K562 (cell line): Measurements from ENCODE around the gene SLAIN1. TPM values are rescaled to one million over a fixed set of nuclear protein-coding genes. Genes with fewer than 3 reads are reported as not detected.

Source experiments
- ATAC-seq: fragments of 200-7000 bp; cut with Tn5 transposase; 3 replicates; pipeline ENCODE4 v1.9.1; 2020; ENCODE audit warnings: moderate library complexity
- BruUV-seq: library from RNA; stranded (reverse); fragments of 400-500 nt; replicated peaks from 2 replicates; lab custom pipeline; 2021; lab: Mats Ljungman, UMichigan
- CTCF ChIA-PET: fragments of 300-600 bp; formaldehyde crosslinking; extraction: SDS; loops from one replicate; lab custom pipeline; 2021; ENCODE audit warnings: low intra/inter-chr PET ratio; lab: Yijun Ruan, JAX
- POLR2A ChIA-PET: fragments of 300-600, 350-650 bp; sonication (Branson Sonifier 250); formaldehyde crosslinking; extraction: SDS; loops from one replicate; lab custom pipeline; 2021; ENCODE audit warnings: antibody characterized with exemption, inconsistent platforms; lab: Yijun Ruan, JAX
- DNase-seq, 4 experiments: peaks; one replicate each; pipeline versions ENCODE4 v3.0.0 to v3.0.0-alpha.2; 2011 to 2018; ENCODE audit warnings: low spot score in 3 of 4, mixed read lengths in 3 of 4; ENCODE audit errors: extremely low read depth in 1 of 4
- FAIRE-seq: peaks from 2 replicates; lab custom pipeline; 2011; peaks lifted over from hg19 to GRCh38; lab: Jason Lieb, UNC
- H2AFZ ChIP-seq: 2 replicates; pipeline ENCODE4 v1.6.0; 2011; ENCODE audit warnings: low read depth, low read length, control low read depth, inconsistent platforms
- H3K27ac ChIP-seq: fragments of 200-600 bp; 3 replicates; pipeline ENCODE4 v1.8.0; 2011; ENCODE audit warnings: low read depth, mild to moderate bottlenecking, control low read depth, inconsistent platforms, low read length, moderate library complexity, mixed read lengths; ENCODE audit errors: extremely low read depth
- H3K27me3 ChIP-seq, 2 experiments: fragments of 300-600 bp in 1 of 2; 2 replicates in 1 of 2; 3 replicates in 1 of 2; pipeline versions ENCODE4 v1.6.0 to v1.8.0; 2011; ENCODE audit warnings: inconsistent platforms in 2 of 2, low read length in 2 of 2, mild to moderate bottlenecking in 1 of 2, mixed read lengths in 1 of 2, moderate library complexity in 1 of 2; ENCODE audit not compliant: control insufficient read depth in 2 of 2, insufficient read depth in 2 of 2
- H3K36me3 ChIP-seq: fragments of 300-600 bp; 3 replicates; pipeline ENCODE4 v1.8.0; 2011; ENCODE audit warnings: mild to moderate bottlenecking, low read length, inconsistent platforms; ENCODE audit not compliant: control insufficient read depth, insufficient read depth
- H3K4me1 ChIP-seq, 2 experiments: fragments of 200-600 bp in 1 of 2; replicated peaks in 1 of 2; 2 replicates in 1 of 2; 3 replicates in 1 of 2; pipeline versions ENCODE4 v1.5.1 to v1.8.0; 2011; ENCODE audit warnings: inconsistent platforms in 2 of 2, low read length in 2 of 2, mild to moderate bottlenecking in 1 of 2, mixed read lengths in 1 of 2, moderate library complexity in 1 of 2; ENCODE audit not compliant: control insufficient read depth in 2 of 2, insufficient read depth in 2 of 2
- H3K4me2 ChIP-seq: 2 replicates; pipeline ENCODE4 v1.6.1; 2011; ENCODE audit warnings: low read length, control low read depth, inconsistent platforms, mixed read lengths; ENCODE audit not compliant: insufficient read depth
- H3K4me3 ChIP-seq: fragments of 200-600 bp; sonication (generic), shearing (Covaris generic); 2 replicates; pipeline ENCODE4 v1.5.1; 2016; ENCODE audit warnings: control low read depth, inconsistent platforms
- H3K79me2 ChIP-seq: fragments of 200-600 bp; 3 replicates; pipeline ENCODE4 v1.8.0; 2011; ENCODE audit warnings: low read length, inconsistent platforms; ENCODE audit not compliant: control insufficient read depth, insufficient read depth
- H3K9ac ChIP-seq, 2 experiments: 2 replicates each; pipeline versions ENCODE4 v1.6.0 to v1.6.1; 2011; ENCODE audit warnings: low read depth in 2 of 2, low read length in 2 of 2, control low read depth in 1 of 2, inconsistent platforms in 1 of 2, mild to moderate bottlenecking in 1 of 2, mixed read lengths in 1 of 2; ENCODE audit not compliant: insufficient read depth in 1 of 2
- H3K9me1 ChIP-seq: one replicate; pipeline ENCODE4 v1.6.0; 2011; ENCODE audit warnings: inconsistent platforms, mild to moderate bottlenecking, low read length, moderate library complexity; ENCODE audit not compliant: control insufficient read depth, insufficient read depth
- H3K9me3 ChIP-seq: replicated peaks from 2 replicates; pipeline ENCODE4 v1.5.1; 2011; ENCODE audit warnings: low read depth, low read length, inconsistent platforms; ENCODE audit not compliant: control insufficient read depth, insufficient read depth
- H4K20me1 ChIP-seq: replicated peaks from 2 replicates; pipeline ENCODE4 v1.6.1; 2011; ENCODE audit warnings: low read length, inconsistent platforms, mixed read lengths; ENCODE audit not compliant: control insufficient read depth, insufficient read depth
- C11orf30 ChIP-seq: fragments of 450-650 bp; IDR thresholded peaks from 2 replicates; pipeline ENCODE4 v1.6.1; 2016; ENCODE audit warnings: low read depth, mild to moderate bottlenecking
- CEBPG ChIP-seq, 3 experiments: fragments of 200-800 bp in 1 of 3; sonication (Bioruptor generic) in 1 of 3; sonication (generic) in 1 of 3; formaldehyde crosslinking in 1 of 3; IDR thresholded peaks in 2 of 3; conservative IDR thresholded peaks in 1 of 3; 2 replicates each; pipeline versions ENCODE4 v1.6.1 to v1.8.0; 2016 to 2022; ENCODE audit warnings: missing compliant biosample characterization in 2 of 3, missing genetic modification characterization in 2 of 3, mild to moderate bottlenecking in 1 of 3, missing genetic modification reagents in 1 of 3
- ELF2 ChIP-seq: fragments of 250-450 bp; sonication (Bioruptor Pico); IDR thresholded peaks from 2 replicates; pipeline ENCODE4 v1.5.0; 2021; ENCODE audit warnings: mild to moderate bottlenecking
- EWSR1 ChIP-seq: fragments of 450-650 bp; IDR thresholded peaks from 2 replicates; pipeline ENCODE4 v1.6.1; 2018; ENCODE audit warnings: borderline replicate concordance, mild to moderate bottlenecking, low read depth, moderate library complexity; ENCODE audit not compliant: partially characterized antibody
- FOXK2 ChIP-seq, 2 experiments: fragments of 450-650 bp; IDR thresholded peaks in 1 of 2; conservative IDR thresholded peaks in 1 of 2; 2 replicates each; pipeline ENCODE4 v1.6.1; 2016; ENCODE audit warnings: low read depth in 2 of 2, mild to moderate bottlenecking in 1 of 2
- HMBOX1 ChIP-seq: sonication (generic); IDR thresholded peaks from 2 replicates; pipeline ENCODE4 v1.6.1; 2016
- IRF9 ChIP-seq: fragments of 450-650 bp; IDR thresholded peaks from 2 replicates; pipeline ENCODE4 v1.6.1; 2016; ENCODE audit warnings: missing biosample characterization, missing genetic modification characterization
- MTA3 ChIP-seq: fragments of 450-650 bp; formaldehyde crosslinking; IDR thresholded peaks from 2 replicates; pipeline ENCODE4 v1.6.1; 2017; ENCODE audit warnings: mild to moderate bottlenecking, borderline replicate concordance
- PML ChIP-seq: IDR thresholded peaks from 2 replicates; pipeline ENCODE4 v1.6.1; 2012; ENCODE audit warnings: low read length, inconsistent platforms
- SRSF9 ChIP-seq: fragments of 200-400 bp; formaldehyde crosslinking; IDR thresholded peaks from 2 replicates; pipeline ENCODE4 v1.6.1; 2017; ENCODE audit warnings: low read depth, low read length, borderline replicate concordance
- ZBTB7A ChIP-seq: IDR thresholded peaks from 2 replicates; pipeline ENCODE4 v1.6.1; 2011; ENCODE audit warnings: low read depth, mild to moderate bottlenecking, low read length, moderate library complexity, borderline replicate concordance; ENCODE audit not compliant: control insufficient read depth
- ZNF253 ChIP-seq: fragments of 250-450 bp; sonication (Bioruptor Pico); conservative IDR thresholded peaks from 2 replicates; pipeline ENCODE4 v1.6.1; 2021; ENCODE audit warnings: mild to moderate bottlenecking
- ZNF324 ChIP-seq: fragments of 250-450 bp; sonication (Bioruptor Pico); IDR thresholded peaks from 2 replicates; pipeline ENCODE4 v1.4.0; 2020; ENCODE audit warnings: mild to moderate bottlenecking
- ZNF583 ChIP-seq: fragments of 250-450 bp; sonication (Bioruptor Pico); IDR thresholded peaks from 2 replicates; pipeline ENCODE4 v1.4.0; 2020
- ZNF644 ChIP-seq: fragments of 200-800 bp; sonication (Bioruptor generic); IDR thresholded peaks from 2 replicates; pipeline ENCODE4 v1.6.1; 2016; ENCODE audit warnings: low read depth, missing genetic modification characterization, missing compliant biosample characterization
- ZNF76 ChIP-seq: fragments of 250-450 bp; sonication (Bioruptor Pico); IDR thresholded peaks from 2 replicates; pipeline ENCODE4 v1.4.0; 2020; ENCODE audit warnings: mild to moderate bottlenecking, moderate library complexity, borderline replicate concordance
- WGBS: fragments of 100-300 bp; shearing (Covaris generic); methylation state at CpG from one replicate; pipeline ENCODE4 v1.1.6; 2016; ENCODE audit warnings: low coverage, mixed read lengths; ENCODE audit not compliant: insufficient coverage; ENCODE audit errors: missing lambda C conversion rate; 5-methylcytosine and 5-hydroxymethylcytosine counted together
- in situ Hi-C: fragments of 300-500 bp; cut with MboI; formaldehyde crosslinking; loops from 4 replicates; pipeline ENCODE4 v1.15.0; 2018; ENCODE audit warnings: inconsistent platforms, mixed read lengths
- intact Hi-C: fragments of 100-400 bp; cut with micrococcal nuclease; formaldehyde crosslinking; loops from 2 replicates; pipeline ENCODE4 v1.14.2; 2022
- polyA plus RNA-seq, 8 experiments: library from polyadenylated mRNA; depleted of rRNA in 4 of 8; stranded (reverse) in 5 of 8; unstranded in 3 of 8; fragments of >200 nt; fragmentation: Nextera tagmentation in 2 of 8; fragmentation: Illumina TruSeq in 1 of 8; extraction: Ambion mirVana in 2 of 8; extraction: Trizol in 1 of 8; gene quantifications; 2 replicates each; pipeline versions ENCODE4 v1.2.1 to v1.2.3, GENCODE V29; 2011 to 2014; ENCODE audit warnings: inconsistent platforms in 1 of 8, missing spikeins in 1 of 8
- total RNA-seq, 7 experiments: library from RNA; depleted of rRNA in 6 of 7; stranded (reverse); fragments of >200 nt in 6 of 7; fragmentation: Illumina TruSeq in 2 of 7; extraction: Trizol in 2 of 7; gene quantifications; 2 replicates each; pipeline versions ENCODE4 v1.2.1 to v1.2.3, GENCODE V29; 2011 to 2021; ENCODE audit warnings: low replicate concordance in 1 of 7

Gene SLAIN1
- total and polyA plus RNA-seq, 9 of the 15 experiments (the other 6 are each of a cell fraction or from before 2014, with no cell fraction given), result 0.07 to 0.40 (median 0.10) TPM; not detected in 3

GRCh38 chr13:77742801-77743200 is 45.3 kb downstream of the SLAIN1 start:
- POLR2A ChIA-PET, result no interaction called here
- DNase-seq (no peak), FAIRE-seq (no peak), ATAC-seq (no peak)
- H3K27ac ChIP-seq, result no peak overlapping the region
- H3K9me3 ChIP-seq, result no peaks in the 10 kb centered on the region
- H3K9me1 ChIP-seq, result no peaks in the 10 kb centered on the region
- no peak overlapping the region for H3K4me2 ChIP-seq
- 4% methylated on average over 2 of the region's 2 CpGs for WGBS
- CTCF ChIA-PET, result no interaction called here
- no TSS peak for BruUV-seq
- H3K4me1 ChIP-seq, result no peaks in the 10 kb centered on the region
- H2AFZ ChIP-seq, result no peak overlapping the region
- no peak overlapping the region for H3K9ac ChIP-seq
- no peak overlapping the region for H3K4me3 ChIP-seq
- in situ Hi-C loops (no loop called here), intact Hi-C loops (no loop called here)
- H3K36me3 ChIP-seq, result no peaks in the 10 kb centered on the region
- H3K79me2 ChIP-seq, result no peaks in the 10 kb centered on the region
- no peaks in the 10 kb centered on the region for H4K20me1 ChIP-seq
- H3K27me3 ChIP-seq, result no peaks in the 10 kb centered on the region
- no peak for TF ChIP-seq ZBTB7A
- TF ChIP-seq ZNF253 (CRISPR knock-in tag), result no peak
- no peak for TF ChIP-seq IRF9 (tag)
- no peak for TF ChIP-seq PML
- TF ChIP-seq MTA3, result no peak
- no peak for TF ChIP-seq ZNF324 (CRISPR knock-in tag)
- TF ChIP-seq ZNF583, result no peak
- no peak for TF ChIP-seq CEBPG (CRISPR knock-in tag; IDR thresholded peaks at IDR 0.05)
- TF ChIP-seq CEBPG (tag; conservative IDR thresholded peaks at IDR 0.05 in 1 of 2, IDR thresholded peaks at IDR 0.05 in 1 of 2), result no peak
- TF ChIP-seq SRSF9, result no peak
- no peak for TF ChIP-seq EWSR1
- no peak for TF ChIP-seq ZNF644 (tag)
- no peak for TF ChIP-seq HMBOX1
- TF ChIP-seq FOXK2 (conservative IDR thresholded peaks at IDR 0.05 in 1 of 2, IDR thresholded peaks at IDR 0.05 in 1 of 2; ENCODE audit: low read depth in 2 of 2), result no peak
- no peak for TF ChIP-seq ZNF76 (CRISPR knock-in tag)
- TF ChIP-seq ELF2 (CRISPR knock-in tag), result no peak
- no peak for TF ChIP-seq C11orf30
